ENCODE results near the gene DGKB.

DNA sequence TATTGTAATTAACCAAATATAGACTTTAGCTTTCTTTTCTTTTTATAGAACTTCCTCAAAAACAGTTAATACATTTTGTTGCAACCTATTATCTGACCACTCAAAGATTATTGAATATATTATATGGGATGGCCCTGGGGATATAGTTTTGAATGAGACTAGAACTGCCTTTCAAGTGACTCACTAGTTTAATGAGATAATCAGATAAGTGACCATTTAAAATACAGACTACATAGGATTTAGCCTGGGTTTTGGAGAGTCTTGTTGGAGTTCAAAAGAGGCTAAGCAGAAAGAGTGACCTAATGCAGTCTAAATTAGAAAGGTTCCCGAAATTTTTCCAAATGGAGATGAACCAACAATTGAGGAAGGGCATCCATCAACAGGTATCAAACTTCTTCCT is 607.9 kb downstream of the DGKB start:
- TF ChIP-seq, protein P1, sequence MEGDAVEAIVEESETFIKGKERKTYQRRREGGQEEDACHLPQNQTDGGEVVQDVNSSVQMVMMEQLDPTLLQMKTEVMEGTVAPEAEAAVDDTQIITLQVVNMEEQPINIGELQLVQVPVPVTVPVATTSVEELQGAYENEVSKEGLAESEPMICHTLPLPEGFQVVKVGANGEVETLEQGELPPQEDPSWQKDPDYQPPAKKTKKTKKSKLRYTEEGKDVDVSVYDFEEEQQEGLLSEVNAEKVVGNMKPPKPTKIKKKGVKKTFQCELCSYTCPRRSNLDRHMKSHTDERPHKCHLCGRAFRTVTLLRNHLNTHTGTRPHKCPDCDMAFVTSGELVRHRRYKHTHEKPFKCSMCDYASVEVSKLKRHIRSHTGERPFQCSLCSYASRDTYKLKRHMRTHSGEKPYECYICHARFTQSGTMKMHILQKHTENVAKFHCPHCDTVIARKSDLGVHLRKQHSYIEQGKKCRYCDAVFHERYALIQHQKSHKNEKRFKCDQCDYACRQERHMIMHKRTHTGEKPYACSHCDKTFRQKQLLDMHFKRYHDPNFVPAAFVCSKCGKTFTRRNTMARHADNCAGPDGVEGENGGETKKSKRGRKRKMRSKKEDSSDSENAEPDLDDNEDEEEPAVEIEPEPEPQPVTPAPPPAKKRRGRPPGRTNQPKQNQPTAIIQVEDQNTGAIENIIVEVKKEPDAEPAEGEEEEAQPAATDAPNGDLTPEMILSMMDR (IDR thresholded peaks at IDR 0.05), result no peak
- no peak for TF ChIP-seq POLR2AphosphoS5 (IDR thresholded peaks at IDR 0.05; ENCODE audit: low read depth, low read length)
- TF ChIP-seq, protein P2, sequence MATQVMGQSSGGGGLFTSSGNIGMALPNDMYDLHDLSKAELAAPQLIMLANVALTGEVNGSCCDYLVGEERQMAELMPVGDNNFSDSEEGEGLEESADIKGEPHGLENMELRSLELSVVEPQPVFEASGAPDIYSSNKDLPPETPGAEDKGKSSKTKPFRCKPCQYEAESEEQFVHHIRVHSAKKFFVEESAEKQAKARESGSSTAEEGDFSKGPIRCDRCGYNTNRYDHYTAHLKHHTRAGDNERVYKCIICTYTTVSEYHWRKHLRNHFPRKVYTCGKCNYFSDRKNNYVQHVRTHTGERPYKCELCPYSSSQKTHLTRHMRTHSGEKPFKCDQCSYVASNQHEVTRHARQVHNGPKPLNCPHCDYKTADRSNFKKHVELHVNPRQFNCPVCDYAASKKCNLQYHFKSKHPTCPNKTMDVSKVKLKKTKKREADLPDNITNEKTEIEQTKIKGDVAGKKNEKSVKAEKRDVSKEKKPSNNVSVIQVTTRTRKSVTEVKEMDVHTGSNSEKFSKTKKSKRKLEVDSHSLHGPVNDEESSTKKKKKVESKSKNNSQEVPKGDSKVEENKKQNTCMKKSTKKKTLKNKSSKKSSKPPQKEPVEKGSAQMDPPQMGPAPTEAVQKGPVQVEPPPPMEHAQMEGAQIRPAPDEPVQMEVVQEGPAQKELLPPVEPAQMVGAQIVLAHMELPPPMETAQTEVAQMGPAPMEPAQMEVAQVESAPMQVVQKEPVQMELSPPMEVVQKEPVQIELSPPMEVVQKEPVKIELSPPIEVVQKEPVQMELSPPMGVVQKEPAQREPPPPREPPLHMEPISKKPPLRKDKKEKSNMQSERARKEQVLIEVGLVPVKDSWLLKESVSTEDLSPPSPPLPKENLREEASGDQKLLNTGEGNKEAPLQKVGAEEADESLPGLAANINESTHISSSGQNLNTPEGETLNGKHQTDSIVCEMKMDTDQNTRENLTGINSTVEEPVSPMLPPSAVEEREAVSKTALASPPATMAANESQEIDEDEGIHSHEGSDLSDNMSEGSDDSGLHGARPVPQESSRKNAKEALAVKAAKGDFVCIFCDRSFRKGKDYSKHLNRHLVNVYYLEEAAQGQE (IDR thresholded peaks at IDR 0.05; ENCODE audit: insufficient read depth in 1 of 2, low read depth in 2 of 2, low read length in 1 of 2), result no peak
